ENCODE data around the gene SMOC2.

SMOC2 gene

GRCh38 chr6:168452685-168453377 is 11.8 kb downstream of the SMOC2 start:
- no peak for DNase-seq
- no peaks in the 10 kb centered on the region for H3K9me3 Mint-ChIP-seq

GRCh38 chr6:168455847-168456530 is 15.0 kb downstream of the SMOC2 start:
- Mint-ChIP-seq H3K4me3 (no peak overlapping the region), H3K9me3 (peaks cover 12% of the 10 kb centered on the region), H3K36me3 (ENCODE audit: low read depth) (no peaks in the 10 kb centered on the region), H3K27ac (no peak overlapping the region), H3K27me3 (ENCODE audit: low read depth, poor library complexity) (no peaks in the 10 kb centered on the region), H3K4me1 (peaks cover 40% of the 10 kb centered on the region)
- no peak for DNase-seq
- TF ChIP-seq CTCF (IDR thresholded peaks at IDR 0.05) = no peak

More at GRCh38 chr6:168452685-168453377, 11.8 kb downstream of the SMOC2 start:
- Mint-ChIP-seq H3K27me3 (ENCODE audit: low read depth, poor library complexity) (peaks cover 10% of the 10 kb centered on the region), H3K4me3 (no peak overlapping the region), H3K36me3 (ENCODE audit: low read depth) (no peaks in the 10 kb centered on the region), H3K4me1 (peaks cover 52% of the 10 kb centered on the region), H3K27ac (no peak overlapping the region)
- no peak for TF ChIP-seq CTCF (IDR thresholded peaks at IDR 0.05)

- Mint-ChIP-seq H3K36me3 (ENCODE audit: low read depth) (no peaks in the 10 kb centered on the region), H3K27me3 (ENCODE audit: low read depth, poor library complexity) (no peaks in the 10 kb centered on the region), H3K9me3 (peaks cover 12% of the 10 kb centered on the region), H3K27ac (peak overlapping the region; percentile 54), H3K4me1 (peaks cover 31% of the 10 kb centered on the region), H3K4me3 (no peak overlapping the region)
- no peak for DNase-seq
- TF ChIP-seq CTCF (IDR thresholded peaks at IDR 0.05) = no peak
Observed at GRCh38 chr6:168456907-168457652, 16.1 kb downstream of the SMOC2 start.

- DNase-seq = no peak
- Mint-ChIP-seq H3K9me3 (peaks cover 12% of the 10 kb centered on the region), H3K4me1 (peaks cover 33% of the 10 kb centered on the region), H3K27ac (peak overlapping the region; percentile 56), H3K36me3 (ENCODE audit: low read depth) (no peaks in the 10 kb centered on the region), H3K27me3 (ENCODE audit: low read depth, poor library complexity) (no peaks in the 10 kb centered on the region), H3K4me3 (no peak overlapping the region)
- no peak for TF ChIP-seq CTCF (IDR thresholded peaks at IDR 0.05)
Observed at GRCh38 chr6:168457653-168457934, 16.6 kb downstream of the SMOC2 start.

- H3K27ac Mint-ChIP-seq = no peak overlapping the region
- H3K4me1 Mint-ChIP-seq = peaks cover 34% of the 10 kb centered on the region
- no peaks in the 10 kb centered on the region for H3K36me3 Mint-ChIP-seq (ENCODE audit: low read depth)
- no peak overlapping the region for H3K4me3 Mint-ChIP-seq
- no peak for TF ChIP-seq CTCF (IDR thresholded peaks at IDR 0.05)
- no peak for DNase-seq
- H3K9me3 Mint-ChIP-seq = peaks cover 12% of the 10 kb centered on the region
- no peaks in the 10 kb centered on the region for H3K27me3 Mint-ChIP-seq (ENCODE audit: low read depth, poor library complexity)
Observed at GRCh38 chr6:168458101-168458500, 17.1 kb downstream of the SMOC2 start.

All from nephron progenitor cell (in vitro differentiated cells).